ENCODE data around the gene NT5C1A.

NT5C1A gene

GRCh38 chr1:39625462-39626273 lies 46.2 kb downstream of the NT5C1A start:
- no peak overlapping the region for H3K4me3 ChIP-seq (replicated peaks; ENCODE audit: low read depth, low read length)
- TF ChIP-seq CTCF (IDR thresholded peaks at IDR 0.05; ENCODE audit: insufficient read depth, low read length, poor library complexity, severe bottlenecking) = no peak
- H3K36me3 ChIP-seq (ENCODE audit: control insufficient read depth, insufficient read depth, low read length) = no peaks in the 10 kb centered on the region
- H3K27me3 ChIP-seq (replicated peaks; ENCODE audit: control insufficient read depth, insufficient read depth, low read length) = no peaks in the 10 kb centered on the region; the same call in 1 of the 2 replicates
- DNase-seq (ENCODE audit: extremely low read depth, insufficient read length) = no peak

GRCh38 chr1:39625009-39625408 lies 46.9 kb downstream of the NT5C1A start:
- no peaks in the 10 kb centered on the region; the same call in 1 of the 2 replicates for H3K27me3 ChIP-seq (replicated peaks; ENCODE audit: control insufficient read depth, insufficient read depth, low read length)
- H3K4me3 ChIP-seq (replicated peaks; ENCODE audit: low read depth, low read length) = no peak overlapping the region
- DNase-seq (ENCODE audit: extremely low read depth, insufficient read length) = no peak
- H3K36me3 ChIP-seq (ENCODE audit: control insufficient read depth, insufficient read depth, low read length) = no peaks in the 10 kb centered on the region
- no peak for TF ChIP-seq CTCF (IDR thresholded peaks at IDR 0.05; ENCODE audit: insufficient read depth, low read length, poor library complexity, severe bottlenecking)

DNA sequence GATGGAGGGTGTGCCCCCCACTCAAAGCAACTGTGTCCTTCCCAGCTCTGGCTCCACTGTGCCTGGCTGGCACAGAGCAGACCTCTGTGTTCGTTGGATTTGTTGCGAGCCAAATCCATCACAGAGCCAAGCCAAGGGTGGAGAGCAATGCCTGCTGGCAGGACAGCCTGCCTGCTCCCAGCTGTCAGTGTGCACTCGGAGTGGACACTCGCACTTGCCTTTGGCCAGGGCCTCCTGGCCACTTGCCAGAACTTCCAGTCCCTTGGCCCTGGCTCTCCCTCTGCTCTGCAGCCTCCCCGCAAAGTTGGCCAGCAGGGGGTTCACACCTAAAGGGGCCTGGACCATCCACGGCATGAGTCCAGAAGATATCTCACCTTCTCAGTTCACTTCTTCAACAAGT lies 48.9 kb downstream of the NT5C1A start:
- no peak for DNase-seq (ENCODE audit: extremely low read depth, insufficient read length)
- Histone ChIP-seq H3K27me3 (replicated peaks; ENCODE audit: control insufficient read depth, insufficient read depth, low read length) (no peaks in the 10 kb centered on the region; the same call in 1 of the 2 replicates), H3K36me3 (ENCODE audit: control insufficient read depth, insufficient read depth, low read length) (no peaks in the 10 kb centered on the region), H3K4me3 (replicated peaks; ENCODE audit: low read depth, low read length) (no peak overlapping the region)
- TF ChIP-seq CTCF (IDR thresholded peaks at IDR 0.05; ENCODE audit: insufficient read depth, low read length, poor library complexity, severe bottlenecking) = peak; percentile 2

GRCh38 chr1:39622427-39622826 lies 49.5 kb downstream of the NT5C1A start:
- no peak for DNase-seq (ENCODE audit: extremely low read depth, insufficient read length)
- no peak overlapping the region for H3K4me3 ChIP-seq (replicated peaks; ENCODE audit: low read depth, low read length)
- no peaks in the 10 kb centered on the region; the same call in 1 of the 2 replicates for H3K27me3 ChIP-seq (replicated peaks; ENCODE audit: control insufficient read depth, insufficient read depth, low read length)
- no peak for TF ChIP-seq CTCF (IDR thresholded peaks at IDR 0.05; ENCODE audit: insufficient read depth, low read length, poor library complexity, severe bottlenecking)
- H3K36me3 ChIP-seq (ENCODE audit: control insufficient read depth, insufficient read depth, low read length) = no peaks in the 10 kb centered on the region

- Histone ChIP-seq H3K27me3 (replicated peaks; ENCODE audit: control insufficient read depth, insufficient read depth, low read length) (no peaks in the 10 kb centered on the region; the same call in 1 of the 2 replicates), H3K4me3 (replicated peaks; ENCODE audit: low read depth, low read length) (no peak overlapping the region), H3K36me3 (ENCODE audit: control insufficient read depth, insufficient read depth, low read length) (no peaks in the 10 kb centered on the region)
- no peak for TF ChIP-seq CTCF (IDR thresholded peaks at IDR 0.05; ENCODE audit: insufficient read depth, low read length, poor library complexity, severe bottlenecking)
- no peak for DNase-seq (ENCODE audit: extremely low read depth, insufficient read length)
Observed at GRCh38 chr1:39620659-39621165, 51.2 kb downstream of the NT5C1A start.

Measured in GM06990 (cell line).